Right atrium auricular region (tissue), 2 donors: ENCODE data around the gene DUSP10. TPM values are rescaled to one million over a fixed set of nuclear protein-coding genes. Genes with fewer than 3 reads are reported as not detected.

Source experiments
- DNase-seq: peaks from one replicate; pipeline ENCODE4 v3.0.0-alpha.2; 2019; ENCODE audit warnings: low spot score
- H3K27ac ChIP-seq, 2 donors: fragments of 200-600 bp; sonication (generic); 1 replicate in 1 of 2; 2 replicates in 1 of 2; pipeline ENCODE4 v1.5.1; 2016 to 2019
- H3K27me3 ChIP-seq, 2 donors: fragments of 200-600 bp; sonication (generic); one replicate each; pipeline versions ENCODE4 v1.5.1 to v1.6.0; 2017 to 2019
- H3K36me3 ChIP-seq: fragments of 200-600 bp; sonication (generic); one replicate; pipeline ENCODE4 v1.5.1; 2016
- H3K4me1 ChIP-seq, 2 donors: fragments of 200-600 bp; sonication (generic); one replicate each; pipeline versions ENCODE4 v1.5.1 to v1.6.0; 2017 to 2019
- H3K4me3 ChIP-seq, 2 donors: fragments of 200-600 bp; sonication (generic); 1 replicate in 1 of 2; 2 replicates in 1 of 2; pipeline ENCODE4 v1.5.1; 2017 to 2019; ENCODE audit warnings: mild to moderate bottlenecking in 1 of 2, moderate library complexity in 1 of 2
- H3K9me3 ChIP-seq, 2 donors: fragments of 200-600 bp; sonication (generic); one replicate each; pipeline ENCODE4 v1.5.1; 2019
- CTCF ChIP-seq, 2 donors: fragments of 200-600 bp; sonication (generic); IDR thresholded peaks; one replicate each; pipeline ENCODE4 v1.5.1; 2019; ENCODE audit warnings: antibody characterized with exemption in 2 of 2
- total RNA-seq, 2 donors: library from RNA; depleted of rRNA; stranded (reverse); fragments of >200 nt; gene quantifications; one replicate each; pipeline ENCODE4 v1.1.0, GENCODE V29; 2016

DUSP10 gene
- total RNA-seq, 2 donors from 2014 or later = 3.3 to 6.4 TPM

- Histone ChIP-seq H3K4me1 (peaks cover 0 to 7% of the 10 kb centered on the region in 2 donors), H3K27ac (no peak overlapping the region), H3K36me3 (peaks cover 27% of the 10 kb centered on the region)
Observed at GRCh38 chr1:221700536-221700935, 41.4 kb downstream of the DUSP10 start.

GRCh38 chr1:221699978-221700519 lies 41.8 kb downstream of the DUSP10 start:
- TF ChIP-seq CTCF (IDR thresholded peaks at IDR 0.05) = no peak
- Histone ChIP-seq H3K36me3 (peaks cover 22% of the 10 kb centered on the region), H3K27me3 (no peaks in the 10 kb centered on the region), H3K4me1 (peaks cover 0 to 7% of the 10 kb centered on the region in 2 donors), H3K9me3 (no peaks in the 10 kb centered on the region), H3K4me3 (no peak overlapping the region), H3K27ac (no peak overlapping the region)
- no peak for DNase-seq

More at GRCh38 chr1:221700536-221700935, 41.4 kb downstream of the DUSP10 start:
- no peak for DNase-seq
- TF ChIP-seq CTCF (IDR thresholded peaks at IDR 0.05) = no peak
- Histone ChIP-seq H3K4me3 (no peak overlapping the region), H3K27me3 (no peaks in the 10 kb centered on the region), H3K9me3 (no peaks in the 10 kb centered on the region)

- no peak for DNase-seq
- no peak overlapping the region for H3K4me3 ChIP-seq
- H3K27ac ChIP-seq = no peak overlapping the region
- no peaks in the 10 kb centered on the region for H3K27me3 ChIP-seq
- no peak for TF ChIP-seq CTCF (IDR thresholded peaks at IDR 0.05)
- peaks cover 18% of the 10 kb centered on the region for H3K36me3 ChIP-seq
- peaks cover 0 to 7% of the 10 kb centered on the region in 2 donors for H3K4me1 ChIP-seq
- no peaks in the 10 kb centered on the region for H3K9me3 ChIP-seq
Observed at GRCh38 chr1:221699577-221699976, 42.3 kb downstream of the DUSP10 start.

GRCh38 chr1:221698579-221699349 lies 43.1 kb downstream of the DUSP10 start:
- H3K4me3 ChIP-seq = no peak overlapping the region
- peaks cover 0 to 7% of the 10 kb centered on the region in 2 donors for H3K4me1 ChIP-seq
- no peak for DNase-seq
- no peaks in the 10 kb centered on the region for H3K9me3 ChIP-seq
- H3K27me3 ChIP-seq = no peaks in the 10 kb centered on the region
- peaks cover 18% of the 10 kb centered on the region for H3K36me3 ChIP-seq
- TF ChIP-seq CTCF (IDR thresholded peaks at IDR 0.05) = no peak
- H3K27ac ChIP-seq = no peak overlapping the region

GRCh38 chr1:221697923-221698425 lies 43.9 kb downstream of the DUSP10 start:
- H3K4me1 ChIP-seq = peaks cover 0 to 7% of the 10 kb centered on the region in 2 donors
- no peaks in the 10 kb centered on the region for H3K27me3 ChIP-seq
- no peak for DNase-seq
- no peak overlapping the region for H3K4me3 ChIP-seq
- TF ChIP-seq CTCF (IDR thresholded peaks at IDR 0.05) = no peak
- H3K36me3 ChIP-seq = peaks cover 13% of the 10 kb centered on the region
- no peak overlapping the region for H3K27ac ChIP-seq
- H3K9me3 ChIP-seq = peaks cover 0 to 4% of the 10 kb centered on the region in 2 donors
